ENCODE data around the gene SEMA3G.

- TF ChIP-seq CTCF (conservative IDR thresholded peaks at IDR 0.05; ENCODE audit: low read depth, low read length) (no peak), EZH2phosphoT487 (IDR thresholded peaks at IDR 0.05; ENCODE audit: borderline replicate concordance, low read length) (no peak)
These were observed 26.0 kb upstream of the SEMA3G start for GRCh38 chr3:52470920-52471319.
